Measurements from ENCODE around the gene TIMM23B. TPM values are rescaled to one million over a fixed set of nuclear protein-coding genes. Genes with fewer than 3 reads are reported as not detected.
"Not testable (repeated sequence)": the region's sequence is repeated elsewhere in the genome, so short reads cannot be mapped to it uniquely, and the experiment has no call there.

The TIMM23B gene
- total RNA-seq, 2 experiments from 2014 or later: 27.0 to 27.9 TPM

- H3K27me3 Mint-ChIP-seq; H3K4me1 Mint-ChIP-seq; H3K9me3 Mint-ChIP-seq; H3K36me3 Mint-ChIP-seq (ENCODE audit: low read depth); DNase-seq; H3K27ac Mint-ChIP-seq; CTCF ChIA-PET; H3K4me3 Mint-ChIP-seq; POLR2A ChIA-PET: not testable (repeated sequence)
These were observed 75.1 kb downstream of the TIMM23B start for GRCh38 chr10:50016926-50017325.

DNA sequence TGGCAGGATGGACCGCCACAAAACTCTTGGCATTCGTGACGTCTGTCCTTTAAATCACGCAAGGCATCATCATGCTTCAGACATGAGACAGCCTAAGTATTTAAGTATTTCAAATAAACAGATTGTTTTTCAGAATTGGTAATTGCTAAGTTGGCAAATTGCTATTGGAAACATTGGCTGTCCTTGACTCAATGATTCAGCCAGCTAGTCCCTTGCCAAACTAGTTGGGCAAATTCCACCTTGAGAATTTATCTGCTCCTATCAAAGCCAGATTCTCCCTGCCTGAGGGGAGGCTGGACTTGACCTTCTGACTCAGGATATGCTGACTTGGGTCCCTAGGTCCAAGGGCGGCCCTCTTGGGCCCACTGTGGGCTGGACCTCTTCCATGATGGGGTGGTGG is 75.8 kb downstream of the TIMM23B start:
- H3K4me1 Mint-ChIP-seq; H3K9me3 Mint-ChIP-seq; H3K27me3 Mint-ChIP-seq; DNase-seq; POLR2A ChIA-PET; CTCF ChIA-PET; H3K27ac Mint-ChIP-seq; H3K4me3 Mint-ChIP-seq; H3K36me3 Mint-ChIP-seq (ENCODE audit: low read depth): not testable (repeated sequence)

GRCh38 chr10:50019279-50019678 is 77.4 kb downstream of the TIMM23B start:
- CTCF ChIA-PET, H3K4me1 Mint-ChIP-seq, H3K27ac Mint-ChIP-seq: not testable (repeated sequence)

DNA sequence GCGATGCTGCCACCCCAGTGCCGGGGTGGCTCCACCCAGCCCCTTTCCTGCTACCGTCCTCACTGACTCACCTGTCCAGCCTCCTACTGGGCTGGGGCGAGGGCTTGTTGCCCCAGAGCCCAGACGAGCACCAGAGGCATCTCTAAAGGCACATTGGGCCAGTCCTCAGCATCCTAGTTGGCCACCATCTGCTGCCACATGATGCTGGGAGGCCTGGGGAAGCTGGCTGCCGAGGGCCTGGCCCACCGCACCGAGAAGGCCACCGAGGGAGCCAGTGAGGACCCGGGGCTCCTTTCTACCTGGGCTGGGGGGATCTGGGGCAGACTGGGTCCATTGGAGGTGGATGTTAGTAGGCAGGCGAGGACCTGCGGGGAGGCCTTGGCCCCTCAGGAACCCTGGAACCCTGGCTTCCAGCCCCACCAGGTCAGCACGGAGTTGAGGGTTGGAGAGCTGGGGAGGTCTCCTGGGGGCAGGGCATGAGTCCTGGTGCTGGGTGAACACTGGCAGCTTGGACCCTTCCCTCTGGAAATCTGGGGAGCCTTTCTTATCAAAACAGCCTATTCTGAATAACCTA is 78.7 kb downstream of the TIMM23B start:
- H3K4me1 Mint-ChIP-seq; H3K27ac Mint-ChIP-seq; H3K9me3 Mint-ChIP-seq; CTCF ChIA-PET; H3K4me3 Mint-ChIP-seq; POLR2A ChIA-PET; H3K36me3 Mint-ChIP-seq (ENCODE audit: low read depth); DNase-seq: not testable (repeated sequence)
- peaks cover 11% of the 10 kb centered on the region for H3K27me3 Mint-ChIP-seq

More at GRCh38 chr10:50019279-50019678, 77.4 kb downstream of the TIMM23B start:
- H3K4me3 Mint-ChIP-seq; H3K9me3 Mint-ChIP-seq; H3K36me3 Mint-ChIP-seq (ENCODE audit: low read depth); DNase-seq; POLR2A ChIA-PET; H3K27me3 Mint-ChIP-seq: not testable (repeated sequence)

- Mint-ChIP-seq H3K4me1 (no peaks in the 10 kb centered on the region), H3K4me3 (no peak overlapping the region), H3K27me3 (peaks cover 12% of the 10 kb centered on the region), H3K36me3 (ENCODE audit: low read depth) (no peaks in the 10 kb centered on the region), H3K9me3 (no peaks in the 10 kb centered on the region), H3K27ac (no peak overlapping the region)
- DNase-seq: no peak
- POLR2A ChIA-PET: no interaction called here
- CTCF ChIA-PET: no interaction called here
These were observed 79.8 kb downstream of the TIMM23B start for GRCh38 chr10:50021646-50022045.

Other genes with a start within 250 kb of the TIMM23B start
- not detected for gene OGDHL, start 179.7 kb upstream of the TIMM23B start, total RNA-seq
- 10 to 100 TPM; 35.0 to 41.3 TPM for gene PARG, start within 50 bp of the TIMM23B start, total RNA-seq
- gene AGAP6, start 46.4 kb downstream of the TIMM23B start, total RNA-seq: 10 to 100 TPM; 27.1 to 30.0 TPM
- gene WASHC2A, start 125.9 kb downstream of the TIMM23B start, total RNA-seq: 10 to 100 TPM; 43.3 to 48.2 TPM

All from activated CD4-positive, alpha-beta T cell treated with anti-CD3 and anti-CD28 coated beads, Interleukin-2, amount 10 ng/mL, durations not matched to agents 7 days and 5 days (primary cell).